GM12892 (cell line): ENCODE data around the gene TXLNG.

Experiments
- POLR2A ChIP-seq: IDR thresholded peaks from 2 replicates; pipeline ENCODE4 v1.6.1; 2011; ENCODE audit warnings: low read depth, low read length, control low read depth
- POLR2AphosphoS5 ChIP-seq: IDR thresholded peaks from 2 replicates; pipeline ENCODE4 v1.6.1; 2011; ENCODE audit warnings: low read depth, low read length, control low read depth

DNA sequence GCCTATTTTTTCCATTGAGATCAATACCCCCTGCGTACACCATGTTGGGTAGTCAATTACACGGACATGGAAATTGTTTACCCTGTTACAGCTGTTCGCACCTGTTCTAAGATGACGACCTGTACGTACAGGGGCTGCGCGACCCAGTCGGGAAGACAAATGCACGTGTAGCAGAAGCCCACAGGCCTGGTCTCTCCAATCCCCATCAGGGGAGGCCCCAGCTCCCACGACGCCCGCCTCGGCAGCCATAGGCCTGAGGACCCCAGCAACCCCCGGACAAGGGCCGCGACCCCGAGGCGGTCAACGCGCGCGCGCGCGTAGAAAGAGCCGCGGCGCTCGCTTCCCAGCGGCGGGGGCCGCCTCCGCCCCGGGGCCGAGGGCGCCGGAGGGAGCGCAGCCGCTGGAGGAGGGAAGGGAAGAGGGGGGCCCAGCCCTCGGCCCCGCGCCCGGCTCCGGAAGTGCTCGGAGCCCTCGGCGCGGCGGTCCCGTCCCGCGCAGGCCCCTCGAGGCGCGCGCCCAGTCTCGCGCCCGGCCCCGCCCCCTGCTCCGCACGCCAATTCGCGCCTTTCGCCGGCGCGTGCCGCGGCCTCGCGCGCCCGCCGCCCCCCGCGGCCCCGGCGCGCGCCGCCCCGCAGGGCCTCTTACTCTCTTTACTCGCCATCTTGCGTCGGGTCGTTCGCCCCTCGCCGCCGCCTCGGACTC is 83.3 kb downstream of the TXLNG start:
- TF ChIP-seq POLR2AphosphoS5 (0 out of 2 replicates have a peak, but pooled peaks have one; percentile 18), POLR2A (no peak)
